ENCODE measurements around the gene OOSP4A.
"Not testable (repeated sequence)": the region's sequence is repeated elsewhere in the genome, so short reads cannot be mapped to it uniquely, and the experiment has no call there.

The OOSP4A gene

GRCh38 chr11:59981106-59981770 is 17.4 kb downstream of the OOSP4A start:
- DNase-seq, result no peak

GRCh38 chr11:59982037-59982436 is 18.2 kb downstream of the OOSP4A start:
- DNase-seq, result not testable (repeated sequence)

- DNase-seq, result no peak
Measured at GRCh38 chr11:59983212-59983611, 19.4 kb downstream of the OOSP4A start.

- no peak for DNase-seq
Measured at GRCh38 chr11:59984368-59984767, 20.5 kb downstream of the OOSP4A start.

GRCh38 chr11:59990421-59990820 is 26.6 kb downstream of the OOSP4A start:
- no peak for DNase-seq

GRCh38 chr11:59992425-59992824 is 28.6 kb downstream of the OOSP4A start:
- DNase-seq, result no peak

GRCh38 chr11:59997800-59998199 is 34.0 kb downstream of the OOSP4A start:
- DNase-seq, result no peak

- no peak for DNase-seq
Measured at GRCh38 chr11:59999691-60000090, 35.9 kb downstream of the OOSP4A start.

- no peak for DNase-seq
Measured at GRCh38 chr11:60003729-60004128, 39.9 kb downstream of the OOSP4A start.

- no peak for DNase-seq
Measured at GRCh38 chr11:60005360-60005759, 41.5 kb downstream of the OOSP4A start.

- DNase-seq, result no peak
Measured at GRCh38 chr11:60016881-60017280, 53.0 kb downstream of the OOSP4A start, which contains the start of gene OOSP4B. Gene OOSP4B (plus strand): TSS chr11:60017181.

GRCh38 chr11:60018058-60018457 is 54.2 kb downstream of the OOSP4A start:
- DNase-seq, result no peak
